Measurements from ENCODE around the gene B3GAT3.

B3GAT3 gene

GRCh38 chr11:62621567-62622470, at the start of gene B3GAT3:
Gene B3GAT3, minus strand, starts transcription at chr11:62621986. Its CDS starts 39 bp downstream, at chr11:62621947.
- TF ChIP-seq ZFX (IDR thresholded peaks at IDR 0.05) (peak; percentile 82), CTCF (conservative IDR thresholded peaks at IDR 0.05) (no peak)
- peak within 1 kb of the TSS; percentile 96 for H3K27ac ChIP-seq

DNA sequence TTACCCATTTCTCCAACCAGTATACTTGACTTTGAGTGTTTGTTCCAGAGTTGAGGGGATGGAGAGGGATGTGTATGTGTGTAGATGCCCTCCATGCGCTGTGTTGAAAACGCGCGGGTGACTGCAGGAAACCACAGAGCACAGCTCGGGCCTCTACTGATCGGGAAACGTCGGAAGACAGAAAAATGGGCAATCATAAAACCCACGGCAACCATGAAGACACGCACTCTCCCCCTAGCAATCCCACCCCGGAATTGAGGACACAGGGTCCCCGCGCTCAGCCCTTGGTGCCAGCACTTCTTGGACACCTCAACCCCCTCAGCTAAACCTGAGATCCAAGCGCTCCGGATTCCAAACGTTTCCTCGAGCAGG, 49.4 kb upstream of the B3GAT3 start:
- no peak for TF ChIP-seq ZFX (IDR thresholded peaks at IDR 0.05)
- H3K27ac ChIP-seq, result peak overlapping the region; percentile 98

- H3K27ac ChIP-seq, result peak overlapping the region; percentile 98
Observed at GRCh38 chr11:62669420-62670161, 47.8 kb upstream of the B3GAT3 start.

DNA sequence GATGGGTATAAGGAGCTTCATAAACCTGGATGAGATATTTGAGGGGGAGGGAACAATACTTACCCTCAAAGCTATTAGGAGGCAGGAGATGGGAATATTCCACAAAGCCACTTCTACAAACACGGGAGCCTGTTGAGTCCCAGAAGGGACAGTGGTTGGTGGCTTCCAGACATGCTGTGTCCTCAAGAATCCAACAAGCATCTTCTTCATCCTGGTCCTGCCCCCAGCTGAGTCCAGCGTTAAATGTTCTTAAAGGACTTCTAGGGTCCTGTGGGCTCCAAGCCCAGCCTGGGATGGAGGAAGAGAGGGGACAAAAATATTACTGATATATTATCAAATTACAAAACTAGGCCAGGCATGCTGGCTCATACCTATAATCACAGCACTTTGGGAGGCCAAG, 45.7 kb upstream of the B3GAT3 start:
- TF ChIP-seq CTCF (conservative IDR thresholded peaks at IDR 0.05) (no peak), ZFX (IDR thresholded peaks at IDR 0.05) (no peak)

More at GRCh38 chr11:62669420-62670161, 47.8 kb upstream of the B3GAT3 start:
- no peak for TF ChIP-seq ZFX (IDR thresholded peaks at IDR 0.05)

DNA sequence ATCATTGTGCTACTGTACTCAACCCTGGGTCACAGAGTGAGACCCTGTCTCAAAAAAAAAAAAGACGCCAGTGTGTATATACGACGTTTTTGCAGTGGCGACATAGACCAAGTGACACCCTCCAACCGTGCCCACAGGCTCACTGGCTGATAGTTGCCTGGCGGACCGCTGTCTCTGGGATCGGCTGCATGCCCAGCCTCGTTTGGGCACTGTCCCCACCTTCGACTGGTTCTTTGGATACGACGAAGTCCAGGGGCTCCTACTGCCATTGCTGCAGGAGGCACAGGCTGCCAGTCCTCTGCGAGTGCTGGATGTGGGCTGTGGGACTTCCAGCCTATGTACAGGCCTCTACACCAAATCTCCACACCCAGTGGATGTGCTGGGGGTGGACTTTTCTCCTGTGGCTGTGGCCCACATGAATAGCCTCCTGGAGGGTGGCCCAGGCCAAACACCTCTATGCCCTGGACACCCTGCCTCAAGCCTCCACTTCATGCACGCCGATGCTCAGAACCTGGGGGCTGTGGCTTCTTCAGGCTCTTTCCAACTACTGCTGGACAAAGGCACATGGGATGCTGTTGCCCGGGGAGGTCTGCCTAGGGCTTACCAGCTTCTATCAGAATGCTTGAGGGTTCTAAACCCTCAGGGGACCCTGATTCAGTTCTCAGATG, 44.6 kb upstream of the B3GAT3 start:
- TF ChIP-seq ZFX (IDR thresholded peaks at IDR 0.05) (no peak), CTCF (conservative IDR thresholded peaks at IDR 0.05) (no peak)
- H3K27ac ChIP-seq, result peak overlapping the region; percentile 98

More for the DNA sequence above, 45.7 kb upstream of the B3GAT3 start:
- peak overlapping the region; percentile 98 for H3K27ac ChIP-seq

- TF ChIP-seq ZFX (IDR thresholded peaks at IDR 0.05) (0 out of 2 replicates have a peak, but pooled peaks have one; percentile 30), CTCF (conservative IDR thresholded peaks at IDR 0.05) (no peak)
- H3K27ac ChIP-seq, result peak overlapping the region; percentile 98
Observed at GRCh38 chr11:62665599-62666258, 43.9 kb upstream of the B3GAT3 start.

- peak within 1 kb of the TSS; percentile 98 for H3K27ac ChIP-seq
- TF ChIP-seq CTCF (conservative IDR thresholded peaks at IDR 0.05) (no peak), ZFX (IDR thresholded peaks at IDR 0.05) (peak; percentile 63)
Observed at GRCh38 chr11:62665075-62665598, 43.4 kb upstream of the B3GAT3 start, which contains the start of the genes C11orf98 and CSKMT. Gene C11orf98, minus strand, starts transcription at chr11:62665210. Its CDS starts 41 bp downstream, at chr11:62665169. Gene CSKMT, plus strand, starts transcription at chr11:62665312. Its CDS starts 568 bp downstream, at chr11:62665880.
